Smooth muscle cell (in vitro differentiated cells): ENCODE data around the gene ITGA5. TPM values are rescaled to one million over a fixed set of nuclear protein-coding genes. Genes with fewer than 3 reads are reported as not detected.

Experiments
- DNase-seq: peaks from one replicate; lab custom pipeline; 2025; ENCODE audit not compliant: unreplicated experiment; lab: John Stamatoyannopoulos, UW
- H2AFZ ChIP-seq: fragments of 200-600 bp; sonication (generic); 2 replicates; pipeline ENCODE4 v1.6.0; 2016; ENCODE audit warnings: antibody characterized with exemption, low read depth, mild to moderate bottlenecking
- H3F3A ChIP-seq: fragments of 200-600 bp; sonication (generic); 2 replicates; pipeline ENCODE4 v1.6.0; 2017; ENCODE audit warnings: antibody characterized with exemption, low read depth
- H3K27ac ChIP-seq: fragments of 200-600 bp; sonication (generic); 2 replicates; pipeline ENCODE4 v1.5.1; 2016; ENCODE audit warnings: low read depth, mild to moderate bottlenecking
- H3K27me3 ChIP-seq: fragments of 200-600 bp; sonication (generic); 2 replicates; pipeline ENCODE4 v1.6.1; 2016; ENCODE audit warnings: low read depth, mild to moderate bottlenecking
- H3K36me3 ChIP-seq: fragments of 200-600 bp; sonication (generic); 2 replicates; pipeline ENCODE4 v1.5.1; 2016; ENCODE audit warnings: low read depth
- H3K4me1 ChIP-seq: fragments of 200-600 bp; sonication (generic); 2 replicates; pipeline ENCODE4 v1.5.1; 2016; ENCODE audit warnings: low read depth
- H3K4me2 ChIP-seq: fragments of 200-600 bp; sonication (generic); 2 replicates; pipeline ENCODE4 v1.6.0; 2016; ENCODE audit warnings: mild to moderate bottlenecking
- H3K4me3 ChIP-seq: fragments of 200-600 bp; sonication (generic); 2 replicates; pipeline ENCODE4 v1.5.1; 2016; ENCODE audit warnings: mild to moderate bottlenecking
- H3K79me2 ChIP-seq: fragments of 200-600 bp; sonication (generic); 2 replicates; pipeline ENCODE4 v1.6.0; 2016; ENCODE audit warnings: low read depth, mild to moderate bottlenecking
- H3K9ac ChIP-seq: fragments of 200-600 bp; sonication (generic); 2 replicates; pipeline ENCODE4 v1.6.0; 2016; ENCODE audit warnings: low read depth
- H3K9me3 ChIP-seq: fragments of 200-600 bp; sonication (generic); replicated peaks from 2 replicates; pipeline ENCODE4 v1.5.1; 2016; ENCODE audit warnings: low read depth
- H4K20me1 ChIP-seq: fragments of 200-600 bp; sonication (generic); 2 replicates; pipeline ENCODE4 v1.6.0; 2016; ENCODE audit warnings: low read depth
- WGBS: methylation state at CpG from one replicate; pipeline ENCODE4 v1.1.7; 2016; ENCODE audit warnings: low lambda C conversion rate; 5-methylcytosine and 5-hydroxymethylcytosine counted together
- polyA plus RNA-seq: library from polyadenylated mRNA; unstranded; fragments of >200 nt; fragmentation: Nextera tagmentation; extraction: Ambion mirVana; gene quantifications from 2 replicates; pipeline ENCODE4 v1.2.1, GENCODE V29; 2016
- total RNA-seq: library from RNA; depleted of rRNA; stranded (reverse); fragments of >200 nt; gene quantifications from 2 replicates; pipeline ENCODE4 v1.2.3, GENCODE V29; 2014
- TF ChIP-seq, protein P1 (sequence below): fragments of 200-600 bp; sonication (generic); IDR thresholded peaks from 2 replicates; pipeline ENCODE4 v1.5.1; 2017; ENCODE audit warnings: borderline replicate concordance, mild to moderate bottlenecking, antibody characterized with exemption; ENCODE audit not compliant: insufficient read depth, poor library complexity, severe bottlenecking

The ITGA5 gene
- total and polyA plus RNA-seq, 2 experiments from 2014 or later, result 163 to 192 TPM

DNA sequence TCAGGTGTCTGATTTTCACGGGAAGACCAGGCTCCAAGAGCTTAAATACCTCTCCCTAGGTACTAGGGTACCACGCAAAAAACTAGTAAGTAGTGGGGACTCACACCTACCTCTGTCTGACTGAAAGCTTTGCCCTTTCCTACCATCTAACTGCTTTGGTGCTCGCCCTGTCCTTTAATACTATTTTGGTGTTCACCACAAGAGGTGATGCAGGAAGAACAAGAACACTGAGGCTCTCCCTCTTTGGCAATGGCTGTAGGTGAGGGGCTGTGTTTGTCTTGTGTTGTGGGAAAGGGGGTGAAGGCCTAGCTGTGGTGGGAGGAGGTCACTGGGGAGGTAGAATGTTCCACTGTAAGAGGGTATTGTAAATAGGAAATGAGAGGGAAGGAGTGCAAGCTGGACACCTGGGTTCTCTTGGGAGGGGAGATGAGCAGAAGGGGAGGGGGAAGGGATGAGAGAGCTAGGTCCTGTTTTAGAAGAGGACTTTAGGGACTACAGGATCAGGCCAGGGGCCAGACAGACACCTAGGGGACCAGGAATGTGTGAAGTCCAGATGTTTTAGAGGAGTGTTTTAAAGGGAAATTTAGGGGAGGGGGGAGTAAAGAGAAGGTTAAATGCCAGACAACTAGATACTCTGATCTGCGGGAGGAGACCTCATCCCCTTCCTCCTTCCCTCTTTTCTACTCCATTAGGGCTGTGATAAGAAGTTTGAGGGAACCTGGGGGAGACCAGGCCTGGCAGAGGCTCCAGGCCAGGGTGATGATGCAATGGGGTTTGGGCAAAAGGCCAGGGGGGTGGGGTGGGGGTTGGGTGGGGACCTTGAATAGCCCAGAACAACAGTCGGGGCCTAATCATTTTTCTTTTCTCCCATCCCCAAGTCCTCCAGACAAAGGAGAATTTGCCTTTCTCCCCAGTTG is 2.1 kb downstream of the ITGA5 start:
- Histone ChIP-seq H3K36me3 (no peaks in the 10 kb centered on the region), H3K27me3 (no peaks in the 10 kb centered on the region), H3K9ac (peak overlapping the region; percentile 96), H3K4me2 (peak overlapping the region; percentile 94), H2AFZ (no peak overlapping the region), H3K9me3 (no peaks in the 10 kb centered on the region), H3K4me3 (peak overlapping the region; percentile 100), H3F3A (peaks cover 13% of the 10 kb centered on the region), H3K79me2 (peaks cover 71% of the 10 kb centered on the region), H3K27ac (peak overlapping the region; percentile 92), H4K20me1 (peaks cover 63% of the 10 kb centered on the region), H3K4me1 (peaks cover 33% of the 10 kb centered on the region)
- 73% methylated on average over 5 of the region's 5 CpGs for WGBS
- TF ChIP-seq, protein P1, sequence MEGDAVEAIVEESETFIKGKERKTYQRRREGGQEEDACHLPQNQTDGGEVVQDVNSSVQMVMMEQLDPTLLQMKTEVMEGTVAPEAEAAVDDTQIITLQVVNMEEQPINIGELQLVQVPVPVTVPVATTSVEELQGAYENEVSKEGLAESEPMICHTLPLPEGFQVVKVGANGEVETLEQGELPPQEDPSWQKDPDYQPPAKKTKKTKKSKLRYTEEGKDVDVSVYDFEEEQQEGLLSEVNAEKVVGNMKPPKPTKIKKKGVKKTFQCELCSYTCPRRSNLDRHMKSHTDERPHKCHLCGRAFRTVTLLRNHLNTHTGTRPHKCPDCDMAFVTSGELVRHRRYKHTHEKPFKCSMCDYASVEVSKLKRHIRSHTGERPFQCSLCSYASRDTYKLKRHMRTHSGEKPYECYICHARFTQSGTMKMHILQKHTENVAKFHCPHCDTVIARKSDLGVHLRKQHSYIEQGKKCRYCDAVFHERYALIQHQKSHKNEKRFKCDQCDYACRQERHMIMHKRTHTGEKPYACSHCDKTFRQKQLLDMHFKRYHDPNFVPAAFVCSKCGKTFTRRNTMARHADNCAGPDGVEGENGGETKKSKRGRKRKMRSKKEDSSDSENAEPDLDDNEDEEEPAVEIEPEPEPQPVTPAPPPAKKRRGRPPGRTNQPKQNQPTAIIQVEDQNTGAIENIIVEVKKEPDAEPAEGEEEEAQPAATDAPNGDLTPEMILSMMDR, result no peak
- no peak for DNase-seq

DNA sequence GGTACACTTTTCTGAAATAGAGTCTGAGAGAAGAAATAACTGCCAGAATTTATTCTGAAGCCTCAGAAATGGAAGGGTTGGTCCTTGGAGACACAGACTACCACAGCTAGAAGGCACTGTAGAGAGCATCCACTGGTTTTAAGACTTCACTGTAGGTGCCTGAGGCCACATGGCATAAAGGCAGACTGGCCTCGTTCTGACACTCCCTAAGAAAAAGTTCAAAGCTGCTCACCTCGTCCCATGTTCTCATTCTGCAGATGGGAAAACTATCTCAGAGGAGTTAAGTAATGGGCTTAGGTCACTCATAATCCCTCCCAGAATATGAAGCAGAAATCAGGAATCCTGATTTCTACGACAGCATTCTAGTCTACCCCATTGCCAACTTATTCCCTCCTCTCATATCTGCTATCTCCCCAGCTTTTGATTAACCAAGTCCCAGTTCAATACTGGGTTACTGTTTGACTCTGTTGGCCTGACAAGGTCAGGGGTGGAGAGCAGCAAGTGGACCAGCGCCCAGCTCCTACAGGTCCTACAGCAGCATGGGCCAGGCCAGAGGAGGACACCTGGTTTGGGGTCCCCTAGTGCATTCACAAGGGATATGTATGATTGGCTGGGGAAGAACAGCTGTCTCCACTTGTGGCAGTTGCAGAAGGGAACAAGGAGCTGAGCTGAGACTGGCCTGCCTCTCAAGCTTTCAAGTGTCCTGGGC is 3.7 kb downstream of the ITGA5 start:
- H2AFZ ChIP-seq, result no peak overlapping the region
- no peak overlapping the region for H3K4me3 ChIP-seq
- H3K9ac ChIP-seq, result no peak overlapping the region
- peak overlapping the region; percentile 53 for H3K4me2 ChIP-seq
- peaks cover 22% of the 10 kb centered on the region for H3K4me1 ChIP-seq
- TF ChIP-seq, protein P1, result no peak
- H3K36me3 ChIP-seq, result no peaks in the 10 kb centered on the region
- H4K20me1 ChIP-seq, result peaks cover 77% of the 10 kb centered on the region
- H3K27ac ChIP-seq, result peak overlapping the region; percentile 18
- peaks cover 23% of the 10 kb centered on the region for H3F3A ChIP-seq
- 62% methylated on average over 4 of the region's 4 CpGs for WGBS
- H3K27me3 ChIP-seq, result no peaks in the 10 kb centered on the region
- no peak for DNase-seq
- H3K9me3 ChIP-seq, result no peaks in the 10 kb centered on the region
- H3K79me2 ChIP-seq, result peaks cover 77% of the 10 kb centered on the region

DNA sequence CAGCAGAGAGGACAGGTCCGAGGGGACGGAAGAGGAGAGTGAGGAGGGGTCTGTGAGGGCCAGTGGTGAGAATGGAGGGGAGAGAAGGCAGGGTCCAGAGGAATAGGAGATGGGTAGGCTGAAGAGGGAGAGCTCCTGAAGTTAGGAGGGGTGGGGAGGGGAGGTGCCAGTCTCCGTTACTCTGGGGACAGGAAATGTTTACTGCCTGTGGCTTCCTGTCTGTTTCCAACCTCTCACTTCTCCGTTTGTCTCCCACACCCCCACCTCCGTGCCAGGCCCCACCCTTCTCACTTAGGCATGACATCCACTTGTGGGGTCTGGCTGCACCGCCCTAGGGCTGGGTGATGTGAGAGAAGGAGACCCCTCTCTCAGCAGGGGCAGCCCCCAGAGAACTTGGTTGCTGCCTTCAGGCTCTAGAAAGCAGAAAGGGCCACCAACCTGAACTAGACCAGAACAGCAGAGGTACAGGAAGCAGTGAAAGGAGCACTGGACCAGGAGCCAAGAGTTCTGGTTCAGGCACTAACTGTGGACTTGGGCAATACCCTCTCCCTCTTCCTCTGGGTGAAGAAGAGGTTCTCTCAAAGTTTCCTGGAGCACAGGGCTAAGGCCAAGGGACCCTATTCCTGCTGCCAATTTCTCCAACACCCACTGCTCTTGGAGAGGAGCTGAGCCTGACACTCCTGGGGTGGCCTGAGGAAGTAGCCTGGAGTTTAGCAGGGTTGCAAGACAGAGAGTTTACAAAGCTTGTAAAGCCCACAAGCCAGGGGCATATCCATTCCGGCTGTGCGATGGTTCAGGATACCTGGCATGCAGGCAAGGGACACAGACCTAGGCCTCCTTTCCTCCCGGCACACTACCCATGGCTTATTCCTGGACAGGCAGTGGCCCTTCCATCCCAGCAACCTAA is 5.5 kb downstream of the ITGA5 start:
- H3K4me3 ChIP-seq, result no peak overlapping the region
- peak overlapping the region; percentile 68 for H3K9ac ChIP-seq
- no peaks in the 10 kb centered on the region for H3K36me3 ChIP-seq
- H4K20me1 ChIP-seq, result peaks cover 94% of the 10 kb centered on the region
- H3K9me3 ChIP-seq, result no peaks in the 10 kb centered on the region
- H3K4me1 ChIP-seq, result peaks cover 13% of the 10 kb centered on the region
- H2AFZ ChIP-seq, result no peak overlapping the region
- peaks cover 20% of the 10 kb centered on the region for H3F3A ChIP-seq
- H3K27me3 ChIP-seq, result no peaks in the 10 kb centered on the region
- TF ChIP-seq, protein P1, result no peak
- 74% methylated on average over 8 of the region's 9 CpGs for WGBS
- H3K4me2 ChIP-seq, result peak overlapping the region; percentile 44
- peaks cover 82% of the 10 kb centered on the region for H3K79me2 ChIP-seq
- no peak for DNase-seq
- H3K27ac ChIP-seq, result peak overlapping the region; percentile 89
